SU-DHL-6 (cell line): ENCODE measurements around the gene C19orf73.

ENCODE experiments used
- CTCF ChIP-seq: fragments of 200-600 bp; sonication (generic); IDR thresholded peaks from one replicate; pipeline ENCODE4 v1.5.1; 2017; ENCODE audit warnings: antibody characterized with exemption, mild to moderate bottlenecking, low read length, moderate library complexity; ENCODE audit not compliant: insufficient read depth, poor library complexity, severe bottlenecking
- EZH2phosphoT487 ChIP-seq: fragments of 200-600 bp; sonication (generic), shearing (Covaris generic); conservative IDR thresholded peaks from 2 replicates; pipeline ENCODE4 v1.6.1; 2018; ENCODE audit warnings: mild to moderate bottlenecking, antibody characterized with exemption, low read length, moderate library complexity, mixed read lengths

- no peak for TF ChIP-seq CTCF
- no peak for TF ChIP-seq EZH2phosphoT487
Measured at GRCh38 chr19:49101160-49101559, 17.8 kb downstream of the C19orf73 start.
